Lung (tissue), 12 donors: ENCODE results near the gene RHBDL2. TPM values are rescaled to one million over a fixed set of nuclear protein-coding genes. Genes with fewer than 3 reads are reported as not detected.

ENCODE experiments used
- ATAC-seq: fragments of 200-7000 bp; cut with Tn5 transposase; one replicate; pipeline ENCODE4 v1.9.1; 2020; ENCODE audit warnings: moderate number of reproducible peaks; ENCODE audit not compliant: insufficient read depth, low FRiP score
- DNase-seq, 3 donors: peaks; one replicate each; pipeline ENCODE4 v3.0.0-alpha.2; 2013 to 2017
- H3K27ac ChIP-seq, 2 donors: one replicate each; pipeline ENCODE4 v1.5.1; 2013; ENCODE audit warnings: mild to moderate bottlenecking in 2 of 2, moderate library complexity in 2 of 2, control low read depth in 1 of 2, inconsistent platforms in 1 of 2, low read depth in 1 of 2, low read length in 1 of 2
- H3K27me3 ChIP-seq, 3 donors: one replicate each; pipeline ENCODE4 v1.5.1; 2013; ENCODE audit warnings: low read length in 2 of 3; ENCODE audit not compliant: control insufficient read depth in 3 of 3, insufficient read depth in 3 of 3
- H3K36me3 ChIP-seq, 4 donors: one replicate each; pipeline ENCODE4 v1.5.1; 2013; ENCODE audit warnings: low read length in 4 of 4, mild to moderate bottlenecking in 1 of 4, moderate library complexity in 1 of 4; ENCODE audit not compliant: control insufficient read depth in 4 of 4, insufficient read depth in 4 of 4
- H3K4me1 ChIP-seq, 5 donors: one replicate each; pipeline ENCODE4 v1.5.1; 2013; ENCODE audit warnings: low read length in 5 of 5, mild to moderate bottlenecking in 2 of 5, moderate library complexity in 1 of 5; ENCODE audit not compliant: control insufficient read depth in 5 of 5, insufficient read depth in 5 of 5
- H3K4me3 ChIP-seq: one replicate; pipeline ENCODE4 v1.5.1; 2013; ENCODE audit warnings: mild to moderate bottlenecking, control low read depth, moderate library complexity
- H3K9ac ChIP-seq, 2 donors: one replicate each; pipeline ENCODE4 v1.5.1; 2013; ENCODE audit warnings: low read length in 2 of 2, control low read depth in 1 of 2; ENCODE audit not compliant: insufficient read depth in 1 of 2
- H3K9me3 ChIP-seq, 4 donors: one replicate each; pipeline ENCODE4 v1.5.1; 2013; ENCODE audit warnings: low read length in 3 of 4, mild to moderate bottlenecking in 1 of 4, moderate library complexity in 1 of 4; ENCODE audit not compliant: control insufficient read depth in 4 of 4, insufficient read depth in 3 of 4
- WGBS, 2 donors: extraction: QIAGEN DNeasy Blood & Tissue Kit; methylation state at CpG; one replicate each; pipeline ENCODE4 v1.1.7; 2013; 5-methylcytosine and 5-hydroxymethylcytosine counted together
- polyA plus RNA-seq, 2 donors: library from polyadenylated mRNA; stranded (reverse); fragments of 200-250 nt; gene quantifications; one replicate each; pipeline ENCODE4 v1.2.1, GENCODE V29; 2013
- total RNA-seq, 2 donors: library from RNA; depleted of rRNA in 1 of 2; stranded (reverse); fragments of >200 nt in 1 of 2; gene quantifications; one replicate each; pipeline ENCODE4 v1.2.1, GENCODE V29; 2014 to 2021
- TF ChIP-seq, protein P1 (sequence below): IDR thresholded peaks from 2 replicates; pipeline ENCODE4 v1.5.1; 2012; ENCODE audit warnings: mild to moderate bottlenecking; ENCODE audit errors: control extremely low read depth, extremely low read depth
- donor health status: control.
- donor health status: control.
- donor health status: Bipolar disorder and iron deficiency.
- donor health status: healthy.
- donor health status: DM: yes; HTN: yes; CAD: no.

The RHBDL2 gene
- total and polyA plus RNA-seq, 4 donors = 0.97 to 3.3 (median 1.2) TPM

DNA sequence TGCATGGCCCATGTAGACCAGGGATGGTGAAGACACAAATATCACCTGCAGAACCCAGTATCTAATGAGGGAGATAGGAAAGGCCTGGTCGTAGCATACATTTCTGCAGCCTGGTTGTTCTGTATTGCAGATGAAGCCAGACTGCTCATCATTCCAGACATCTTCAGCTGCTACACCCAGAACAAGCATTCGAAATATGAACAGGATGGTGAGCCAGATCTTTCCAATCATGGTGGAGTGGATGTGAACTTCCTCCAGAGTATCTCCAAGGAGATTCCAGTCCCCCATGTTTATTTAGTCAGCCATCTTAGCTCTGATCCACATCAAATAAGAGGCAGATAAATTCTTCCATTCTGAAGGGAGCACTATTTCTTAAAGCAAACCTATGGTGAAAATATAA lies 65.8 kb downstream of the RHBDL2 start:
- DNase-seq (no peak), ATAC-seq (no peak)
- H3K27me3 ChIP-seq = no peaks in the 10 kb centered on the region
- no peak overlapping the region for H3K4me3 ChIP-seq
- TF ChIP-seq, protein P1, sequence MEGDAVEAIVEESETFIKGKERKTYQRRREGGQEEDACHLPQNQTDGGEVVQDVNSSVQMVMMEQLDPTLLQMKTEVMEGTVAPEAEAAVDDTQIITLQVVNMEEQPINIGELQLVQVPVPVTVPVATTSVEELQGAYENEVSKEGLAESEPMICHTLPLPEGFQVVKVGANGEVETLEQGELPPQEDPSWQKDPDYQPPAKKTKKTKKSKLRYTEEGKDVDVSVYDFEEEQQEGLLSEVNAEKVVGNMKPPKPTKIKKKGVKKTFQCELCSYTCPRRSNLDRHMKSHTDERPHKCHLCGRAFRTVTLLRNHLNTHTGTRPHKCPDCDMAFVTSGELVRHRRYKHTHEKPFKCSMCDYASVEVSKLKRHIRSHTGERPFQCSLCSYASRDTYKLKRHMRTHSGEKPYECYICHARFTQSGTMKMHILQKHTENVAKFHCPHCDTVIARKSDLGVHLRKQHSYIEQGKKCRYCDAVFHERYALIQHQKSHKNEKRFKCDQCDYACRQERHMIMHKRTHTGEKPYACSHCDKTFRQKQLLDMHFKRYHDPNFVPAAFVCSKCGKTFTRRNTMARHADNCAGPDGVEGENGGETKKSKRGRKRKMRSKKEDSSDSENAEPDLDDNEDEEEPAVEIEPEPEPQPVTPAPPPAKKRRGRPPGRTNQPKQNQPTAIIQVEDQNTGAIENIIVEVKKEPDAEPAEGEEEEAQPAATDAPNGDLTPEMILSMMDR = no peak
- no peak overlapping the region for H3K27ac ChIP-seq
- peaks cover 1 to 16% (median 5%) of the 10 kb centered on the region in 5 donors for H3K4me1 ChIP-seq
- no peaks in the 10 kb centered on the region for H3K36me3 ChIP-seq
- no peak overlapping the region for H3K9ac ChIP-seq
- H3K9me3 ChIP-seq = no peaks in the 10 kb centered on the region
- WGBS, 2 donors = 90 to 96% methylated on average over 2 of the region's 2 CpGs

DNA sequence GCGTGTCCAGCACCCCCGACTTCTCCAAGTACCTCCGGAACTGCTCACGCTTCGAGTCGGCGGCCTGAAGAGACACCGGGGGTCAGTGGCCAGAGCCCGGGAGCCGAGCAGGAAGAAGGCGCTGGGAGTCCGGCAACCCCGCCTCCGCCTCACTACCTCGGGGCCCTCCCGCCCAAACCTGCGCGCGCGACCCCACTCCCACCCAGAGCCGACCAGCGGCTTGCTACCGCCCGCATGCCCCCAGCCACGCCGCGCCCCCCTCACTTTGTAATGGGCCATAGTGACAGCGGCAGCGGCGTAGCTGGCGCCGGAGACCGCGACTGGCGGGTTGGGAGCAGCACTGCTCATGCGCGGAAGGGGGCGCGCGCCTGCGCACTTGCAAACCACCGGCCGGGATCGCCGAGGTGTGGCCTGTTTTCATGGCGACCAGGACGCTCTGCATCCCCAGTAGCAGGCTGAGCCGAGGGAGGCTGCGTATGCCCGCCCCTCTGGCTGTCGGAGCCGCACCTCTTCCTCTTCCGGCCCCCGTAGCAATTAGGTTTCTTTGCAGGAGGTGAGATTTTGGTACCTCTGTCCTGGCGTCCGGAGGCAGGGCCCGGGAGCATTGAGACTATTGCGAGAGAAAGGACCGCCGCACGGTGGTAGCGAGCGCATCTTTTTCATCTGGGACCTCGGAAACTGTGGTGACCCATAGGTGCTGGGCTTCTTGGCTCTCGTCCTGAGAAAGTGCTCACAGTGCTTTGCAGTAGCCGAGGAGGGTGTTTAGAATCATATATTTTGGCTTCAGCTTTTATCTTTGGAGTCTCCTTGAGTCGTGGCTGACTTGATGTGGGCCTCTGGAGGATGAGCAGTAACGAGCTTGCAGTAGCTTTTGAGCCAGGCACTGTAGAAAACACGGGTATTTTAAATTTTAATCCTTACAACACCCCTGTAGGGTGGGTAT lies 68.3 kb downstream of the RHBDL2 start, which contains the start of gene MYCBP:
Gene MYCBP (minus strand): TSS at position 322 of the 943 bp plus-strand sequence. CDS start 43 bp downstream, at position 279.
- Histone ChIP-seq H3K27ac (peak within 1 kb of the TSS; percentile 78 to 82), H3K27me3 (no peaks in the 10 kb centered on the region), H3K4me3 (peak within 1 kb of the TSS; percentile 89), H3K9ac (peak within 1 kb of the TSS in 1 of 2 donors; percentile 77), H3K4me1 (peaks cover 1 to 16% (median 5%) of the 10 kb centered on the region in 5 donors), H3K9me3 (no peaks in the 10 kb centered on the region), H3K36me3 (no peaks in the 10 kb centered on the region)
- 0% methylated on average over 62 to 69 of the region's 69 CpGs for WGBS, 2 donors
- peak; percentile 99 for ATAC-seq
- peak; percentile 95 to 98 (median 97) for DNase-seq
- TF ChIP-seq, protein P1 = no peak

DNA sequence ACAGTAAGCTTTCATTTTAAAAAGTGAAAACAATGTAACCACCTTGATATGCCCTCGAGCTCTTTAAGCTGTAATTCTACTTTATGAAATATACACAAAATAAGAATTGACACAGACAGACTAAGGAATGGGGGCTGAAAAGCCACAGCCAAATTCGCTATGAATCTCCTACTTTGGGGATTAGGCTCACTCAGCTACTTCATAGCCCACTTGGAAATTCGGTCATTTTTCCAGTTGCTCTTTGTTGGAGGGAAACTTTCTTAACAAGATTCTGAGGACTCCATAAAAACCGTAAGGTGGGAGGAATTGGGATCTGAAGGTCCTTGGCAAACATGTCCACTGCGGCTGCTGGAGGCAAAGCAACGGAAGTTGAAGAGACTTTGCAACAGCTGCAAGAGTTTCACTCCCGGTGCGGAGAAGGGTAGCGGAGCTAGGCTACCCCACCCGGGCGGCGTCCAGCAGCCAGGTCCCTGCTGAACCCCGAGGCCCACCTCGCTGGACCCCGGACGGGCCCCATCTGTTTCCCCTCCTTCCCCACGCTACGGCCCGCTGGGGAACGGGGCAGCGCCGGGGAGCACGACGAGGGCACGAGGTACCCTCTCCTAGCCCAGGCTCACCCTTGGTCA lies 69.1 kb downstream of the RHBDL2 start:
- Histone ChIP-seq H3K9ac (peak overlapping the region in 1 of 2 donors; percentile 62), H3K9me3 (no peaks in the 10 kb centered on the region), H3K4me3 (peak overlapping the region; percentile 89), H3K36me3 (peaks cover 0 to 3% (median 1%) of the 10 kb centered on the region in 4 donors), H3K4me1 (peaks cover 1 to 16% (median 7%) of the 10 kb centered on the region in 5 donors), H3K27me3 (no peaks in the 10 kb centered on the region), H3K27ac (peak overlapping the region; percentile 58 to 75)
- 4% methylated on average over 25 of the region's 25 CpGs for WGBS, 2 donors
- TF ChIP-seq, protein P1 = no peak
- DNase-seq (peak; percentile 19 to 34 (median 33)), ATAC-seq (no peak)
